Occipital lobe (tissue), 2 donors: ENCODE results near the gene PACRG. TPM values are rescaled to one million over a fixed set of nuclear protein-coding genes. Genes with fewer than 3 reads are reported as not detected.
"Not testable (repeated sequence)": the region's sequence is repeated elsewhere in the genome, so short reads cannot be mapped to it uniquely, and the experiment has no call there.

Experiments
- DNase-seq: peaks from one replicate; lab custom pipeline; 2025; lab: John Stamatoyannopoulos, UW
- total RNA-seq: library from RNA; depleted of rRNA; stranded (reverse); fragments of >200 nt; gene quantifications from one replicate; pipeline ENCODE4 v1.2.3, GENCODE V29; 2014

PACRG gene
- total RNA-seq = 6.7 TPM

DNA sequence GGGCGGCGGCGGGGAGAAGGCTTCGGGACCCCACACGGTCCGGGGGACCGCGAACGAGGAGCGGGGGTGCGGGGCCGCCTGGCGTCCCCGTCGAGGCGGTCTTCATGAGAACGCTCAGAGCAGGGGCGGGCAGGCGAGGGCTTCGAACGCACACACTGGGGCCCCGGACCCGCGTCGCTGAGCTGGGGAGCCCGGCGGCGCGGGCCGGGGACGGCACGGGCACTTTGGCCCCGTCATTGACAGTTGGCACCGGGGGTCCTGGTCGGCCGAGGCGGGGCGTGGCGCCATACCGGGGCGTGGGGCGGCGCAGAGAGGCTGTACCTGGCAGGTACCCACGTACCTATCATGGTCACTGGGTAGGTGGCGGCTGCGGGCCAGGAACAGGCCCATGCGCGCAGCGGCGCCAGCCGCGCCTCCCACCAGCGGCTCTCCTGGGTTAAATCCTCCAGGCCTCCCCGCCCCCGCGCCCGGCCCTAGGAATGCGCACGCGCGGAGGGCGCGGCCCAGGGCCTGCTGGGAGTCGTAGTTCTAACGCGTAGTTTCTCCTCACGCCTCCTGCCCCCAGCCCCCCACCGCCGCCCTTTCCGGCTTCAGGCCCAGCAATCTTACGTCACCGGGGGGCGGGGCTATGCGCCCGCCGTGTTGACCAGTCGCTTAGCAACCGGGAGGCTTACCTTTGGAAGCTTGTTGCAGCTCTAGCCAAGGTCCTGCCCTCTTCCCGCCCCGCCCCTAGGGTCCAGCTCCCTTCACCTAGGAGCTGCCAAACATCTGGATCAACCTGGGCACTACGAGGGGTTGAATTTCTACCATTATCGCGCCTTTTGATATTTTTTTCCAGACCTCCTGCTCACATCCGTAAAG, at the start of gene PACRG, which contains the start of gene PRKN:
PACRG (plus strand) TSS at position 653 of the 861 bp plus-strand sequence.
PRKN (minus strand) TSS at position 445 of the 861 bp plus-strand sequence.
- peak; percentile 98 for DNase-seq

DNA sequence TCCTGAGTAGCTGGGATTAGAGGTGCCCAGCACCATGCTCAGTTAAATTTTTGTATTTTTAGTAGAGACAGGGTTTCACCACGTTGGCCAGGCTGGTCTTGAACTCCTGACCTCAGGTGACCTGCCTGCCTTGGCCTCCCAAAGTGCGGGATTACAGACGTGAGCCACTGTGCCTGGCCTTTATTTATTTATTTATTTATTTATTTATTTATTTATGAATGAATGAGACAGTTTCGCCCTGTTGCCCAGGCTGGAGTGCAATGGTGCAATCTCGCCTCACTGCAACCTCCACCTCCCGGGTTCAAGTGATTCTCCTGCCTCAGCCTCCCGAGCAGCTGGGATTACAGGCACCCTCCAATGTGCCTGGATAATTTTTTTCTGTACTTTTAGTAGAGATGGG, 48.9 kb upstream of the PACRG start:
- not testable (repeated sequence) for DNase-seq

DNA sequence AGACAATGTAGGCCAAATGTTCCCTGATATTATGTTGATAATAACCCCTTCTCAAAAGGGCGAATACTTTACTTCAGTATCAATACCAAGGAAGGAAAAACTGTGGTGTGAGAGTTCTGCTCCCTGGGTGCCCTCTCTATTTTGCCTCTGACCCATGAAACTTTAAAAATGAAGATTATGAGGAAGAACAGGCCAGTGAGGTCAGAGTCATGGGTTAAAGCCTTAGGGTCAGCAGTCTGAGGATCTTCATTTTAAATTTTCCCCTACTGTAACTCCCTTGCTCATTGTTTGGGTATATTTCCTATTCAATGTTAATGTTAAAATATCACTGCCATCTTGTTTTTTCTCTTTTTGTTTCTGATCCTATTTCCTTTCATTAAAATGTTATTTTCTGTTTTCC, 48.1 kb upstream of the PACRG start:
- DNase-seq = no peak

DNA sequence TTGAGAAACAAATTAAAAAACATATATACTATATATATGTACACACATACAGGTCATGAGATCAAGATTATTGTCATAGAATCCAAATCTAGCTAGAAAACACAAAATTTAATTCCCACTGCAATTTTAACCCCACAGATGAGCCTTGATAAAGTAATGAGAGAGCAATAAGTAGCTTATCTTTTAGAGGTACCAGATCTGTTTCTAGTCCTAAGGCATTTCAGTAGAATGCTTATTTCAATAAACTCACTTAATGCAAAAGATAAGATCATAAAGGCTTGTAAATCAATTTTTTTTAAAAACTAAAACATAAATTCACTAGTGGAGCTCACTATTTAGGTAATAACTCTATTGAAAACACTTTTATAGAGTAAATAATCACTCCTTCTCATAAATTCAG, 47.4 kb upstream of the PACRG start:
- no peak for DNase-seq

DNA sequence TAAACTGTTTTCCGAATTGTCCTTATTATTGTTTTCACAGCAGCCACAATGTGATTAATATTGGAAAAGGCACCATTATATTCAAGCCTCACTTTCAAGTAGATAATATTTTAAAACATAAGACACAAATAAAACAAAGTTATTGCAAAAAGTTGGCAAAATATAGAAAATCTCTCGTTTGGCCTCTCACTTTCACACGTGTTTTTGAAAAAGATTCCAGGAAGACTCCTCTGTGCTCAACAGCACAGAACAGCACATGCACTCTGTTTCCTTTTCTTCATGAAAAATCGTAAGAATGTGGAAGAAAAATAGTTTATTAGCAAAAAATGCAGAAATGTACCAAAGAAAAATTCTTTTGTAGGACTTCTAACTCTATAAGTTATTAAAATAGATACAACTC, 46.9 kb upstream of the PACRG start:
- no peak for DNase-seq

DNA sequence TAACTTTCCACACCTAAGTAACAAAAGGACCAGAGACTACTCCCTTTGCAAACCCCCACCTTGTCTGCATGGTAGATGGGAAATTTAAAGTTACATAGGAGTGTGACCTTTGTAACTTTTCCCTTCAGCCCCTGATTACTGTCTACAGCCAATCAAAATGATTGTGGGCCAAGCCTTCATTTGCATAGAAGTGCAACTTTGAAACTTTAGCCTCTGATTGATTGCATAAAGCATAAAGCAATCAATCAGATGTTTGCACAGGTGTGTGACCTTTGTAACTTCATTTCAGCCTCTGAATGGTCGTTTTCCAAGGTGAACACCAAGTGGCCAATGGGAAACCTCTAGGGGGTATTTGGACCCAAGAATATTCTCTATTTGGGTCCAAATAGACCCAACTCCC, 46.3 kb upstream of the PACRG start:
- DNase-seq = no peak

DNA sequence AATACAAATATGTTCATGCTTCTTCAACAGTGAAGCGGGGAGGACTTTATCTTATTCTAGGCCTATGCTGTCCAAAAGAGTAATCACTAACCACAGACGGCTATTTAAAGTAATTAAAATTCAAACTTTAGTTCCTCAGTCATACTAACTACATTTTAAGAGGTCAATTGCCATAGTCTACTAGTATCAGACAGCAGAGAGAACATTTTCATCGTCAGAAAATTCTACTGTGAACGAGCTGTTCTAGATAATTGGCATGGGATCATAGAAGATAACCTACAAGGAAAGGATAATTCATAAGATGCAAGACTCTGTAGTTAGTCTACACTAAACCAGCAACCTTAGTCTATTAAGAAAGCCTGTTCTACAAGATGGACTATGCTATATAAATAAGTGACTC, 44.6 kb upstream of the PACRG start:
- DNase-seq = no peak

DNA sequence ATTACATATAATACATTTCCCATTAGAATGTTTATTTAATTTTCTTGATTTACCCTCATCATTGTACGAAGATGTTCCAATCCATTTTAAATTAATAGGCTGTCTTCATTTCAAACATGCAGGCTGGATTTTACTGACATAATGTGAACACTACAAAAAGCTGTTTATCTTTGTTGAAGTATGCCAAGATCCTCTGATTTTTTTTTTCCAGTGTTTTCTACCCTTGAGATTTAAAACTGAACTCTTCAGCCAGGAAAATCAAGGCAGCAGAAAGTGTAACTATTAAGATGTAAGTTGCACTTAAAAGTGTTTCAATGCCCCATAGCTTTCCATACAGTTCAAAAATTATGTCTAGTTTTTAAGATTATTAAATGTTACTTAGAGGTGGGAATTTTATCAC, 43.7 kb upstream of the PACRG start:
- no peak for DNase-seq

DNA sequence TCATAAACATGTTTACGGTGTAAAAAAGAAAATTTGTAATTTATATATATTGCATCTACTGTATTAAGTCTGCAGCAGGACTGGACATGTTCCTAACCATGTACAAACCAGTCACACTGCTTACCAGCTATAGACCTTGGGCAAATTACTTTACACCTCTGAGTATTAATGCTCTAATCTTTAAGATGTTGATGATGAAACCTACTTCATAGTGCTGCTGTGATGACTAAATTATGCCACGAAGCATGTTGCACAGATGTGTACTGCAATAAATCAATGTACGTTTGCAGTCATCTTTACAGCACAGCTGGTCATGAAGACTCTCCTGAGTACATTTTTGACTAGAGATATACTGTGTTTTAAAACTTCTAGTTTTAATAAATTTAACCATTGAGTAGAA, 42.8 kb upstream of the PACRG start:
- no peak for DNase-seq

DNA sequence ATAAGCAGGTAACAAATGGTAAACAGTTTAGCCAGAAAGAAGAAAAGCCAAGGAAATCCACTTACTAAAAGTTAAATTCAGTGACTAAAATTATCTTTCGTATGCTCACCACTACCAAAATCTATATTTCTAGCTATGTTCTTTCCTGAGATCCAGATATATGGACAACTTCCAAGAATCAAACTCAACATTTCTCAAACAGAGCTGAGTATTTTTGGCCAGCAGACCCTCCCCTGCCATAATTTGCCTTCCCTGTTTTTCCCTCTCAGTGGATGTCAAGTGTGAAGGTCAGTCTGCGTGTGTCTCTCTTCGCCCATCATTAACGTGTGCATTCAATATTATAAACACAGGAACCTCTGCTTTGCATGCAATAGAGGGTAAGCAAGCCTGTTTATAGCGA, 42.2 kb upstream of the PACRG start:
- DNase-seq = no peak

DNA sequence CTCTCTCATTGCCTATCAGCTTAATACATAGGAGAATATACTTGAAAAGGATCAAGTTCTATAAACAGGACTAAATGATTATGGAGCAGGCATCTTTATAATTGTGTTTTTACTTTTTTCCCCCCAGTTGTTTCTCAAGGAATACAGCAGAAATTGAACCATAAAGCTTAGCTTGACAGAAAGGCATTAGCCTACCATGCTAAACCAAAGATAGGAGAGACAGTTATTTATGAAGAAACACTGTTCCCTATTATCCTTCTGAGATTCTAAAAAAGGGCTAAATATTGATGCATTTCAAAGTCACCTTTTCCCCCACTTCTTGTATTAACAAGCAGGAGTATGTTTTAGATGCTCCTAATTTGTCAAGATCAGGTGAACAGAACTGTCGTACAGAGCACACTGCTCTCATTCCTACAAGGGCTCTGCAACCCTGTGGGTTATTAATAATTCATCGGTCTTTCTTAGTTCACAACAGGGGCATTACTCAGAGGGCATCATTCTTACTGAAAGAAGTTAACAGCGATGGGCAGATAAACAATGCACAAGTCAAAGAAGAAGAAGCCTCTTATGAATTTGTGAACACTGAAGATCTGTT, 38.9 kb upstream of the PACRG start:
- DNase-seq = no peak

DNA sequence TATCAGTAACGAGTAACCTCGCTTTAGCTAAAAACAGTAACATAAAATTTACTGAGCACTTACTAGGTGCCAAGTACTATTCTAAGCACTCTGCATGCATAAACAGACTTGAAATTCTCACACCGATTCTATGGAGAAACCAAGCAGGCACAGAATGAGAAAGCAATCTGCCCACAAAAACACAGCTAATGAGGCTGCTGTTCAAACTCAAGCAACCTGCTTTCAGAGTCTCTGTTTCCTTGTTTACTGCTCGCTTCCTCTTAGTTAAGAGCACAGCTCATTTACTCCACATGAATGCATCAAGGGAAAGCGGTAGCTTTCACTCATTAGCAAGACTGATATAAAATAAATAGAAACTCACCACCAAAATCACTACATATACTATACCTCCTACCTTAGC, 37.6 kb upstream of the PACRG start:
- DNase-seq = no peak

DNA sequence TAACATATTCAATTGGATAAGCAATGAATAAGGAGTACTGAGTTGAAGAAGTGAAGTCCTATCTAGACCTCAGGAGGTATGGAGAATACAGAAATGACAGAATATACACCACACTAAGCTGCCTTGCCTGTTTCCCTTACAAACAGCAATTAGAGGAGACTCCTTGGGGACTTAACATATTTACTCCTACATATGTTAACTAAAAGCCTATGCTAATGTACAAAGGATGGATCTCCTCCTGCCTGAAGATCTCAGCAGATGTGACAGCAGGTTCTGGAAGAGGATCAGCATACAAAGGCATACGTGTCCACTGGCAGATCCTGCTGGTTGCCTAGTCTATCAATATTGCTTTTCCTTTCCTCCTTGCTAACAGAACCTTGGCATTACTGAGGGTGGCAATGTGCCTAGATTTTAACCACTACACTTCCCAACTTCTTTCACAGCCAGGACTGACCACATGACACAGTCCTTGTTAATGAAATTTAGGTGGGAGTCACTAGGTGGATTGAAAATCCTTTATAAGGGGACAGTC, 29.8 kb upstream of the PACRG start:
- no peak for DNase-seq

DNA sequence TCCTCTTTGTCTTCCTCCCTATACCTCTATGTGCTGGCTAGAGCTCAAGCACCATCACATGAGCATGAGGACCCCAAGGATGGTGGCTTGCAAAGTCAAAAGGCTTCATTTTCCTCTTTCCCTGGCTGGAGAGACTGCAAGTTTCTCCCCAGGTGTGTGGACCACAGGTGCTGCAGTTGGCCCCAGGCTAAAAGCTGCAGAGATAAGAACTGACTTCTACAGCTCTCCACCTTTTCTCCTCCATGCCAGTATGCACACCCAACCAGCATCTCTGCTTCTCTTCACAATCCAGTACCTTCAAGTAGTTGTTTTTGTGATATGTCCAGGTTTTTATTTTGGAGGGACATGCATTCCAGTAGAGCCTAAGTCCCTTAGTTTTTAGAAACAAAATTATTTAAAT, 29.3 kb upstream of the PACRG start:
- DNase-seq = no peak

DNA sequence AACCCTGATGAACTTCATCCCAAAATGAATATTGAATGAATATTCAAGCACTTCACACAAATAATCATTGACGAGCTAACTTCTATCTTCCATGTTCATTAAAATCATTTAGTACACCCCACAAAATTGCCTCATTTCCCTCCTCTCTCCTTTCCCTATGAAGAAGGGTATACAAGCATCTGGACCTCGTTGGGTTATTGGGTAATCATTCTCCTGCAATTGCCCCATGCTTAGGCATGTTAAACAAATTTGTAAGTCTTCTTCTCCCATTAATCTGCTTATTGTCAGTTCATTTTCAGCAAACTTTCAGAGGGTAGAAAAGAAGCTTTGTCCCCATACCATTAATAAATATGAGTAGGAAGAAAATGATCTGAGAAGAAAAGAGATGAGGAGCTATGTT, 27.8 kb upstream of the PACRG start:
- no peak for DNase-seq

DNA sequence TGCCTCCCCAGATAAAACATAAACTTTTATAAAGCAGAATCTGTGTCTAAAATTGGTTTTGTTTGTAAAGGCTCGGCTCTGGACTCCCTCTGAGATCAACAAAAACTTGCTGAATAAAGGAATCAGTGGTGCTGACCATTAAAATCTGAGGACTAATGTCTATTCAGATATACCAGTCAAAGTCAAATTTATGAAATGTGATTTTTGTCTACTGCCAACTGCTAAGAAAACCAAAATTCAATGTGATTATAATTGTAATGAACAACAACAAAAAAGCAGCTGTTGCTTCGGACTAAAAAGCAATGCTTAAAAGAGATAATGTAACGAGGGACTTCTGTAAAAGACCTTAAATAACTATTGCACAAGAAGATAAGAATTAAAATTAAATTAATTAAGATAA, 26.8 kb upstream of the PACRG start:
- no peak for DNase-seq

DNA sequence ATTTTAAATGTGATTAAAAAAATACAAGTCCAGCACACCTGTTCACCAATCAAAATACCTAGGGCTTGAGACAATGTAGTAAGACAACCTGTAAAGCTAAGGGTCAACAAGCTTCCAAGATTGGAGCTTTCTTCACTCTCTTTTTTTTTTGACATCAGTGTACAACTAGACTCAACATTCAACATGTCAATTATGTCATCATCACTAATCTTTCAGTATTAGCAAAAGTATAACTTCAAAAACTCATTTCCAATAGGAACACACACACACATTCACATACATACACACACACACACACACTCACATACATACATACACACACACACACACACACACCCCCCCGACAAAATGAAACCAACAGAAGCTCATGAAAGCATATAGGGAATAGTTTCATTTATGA, 26.2 kb upstream of the PACRG start:
- DNase-seq = no peak

DNA sequence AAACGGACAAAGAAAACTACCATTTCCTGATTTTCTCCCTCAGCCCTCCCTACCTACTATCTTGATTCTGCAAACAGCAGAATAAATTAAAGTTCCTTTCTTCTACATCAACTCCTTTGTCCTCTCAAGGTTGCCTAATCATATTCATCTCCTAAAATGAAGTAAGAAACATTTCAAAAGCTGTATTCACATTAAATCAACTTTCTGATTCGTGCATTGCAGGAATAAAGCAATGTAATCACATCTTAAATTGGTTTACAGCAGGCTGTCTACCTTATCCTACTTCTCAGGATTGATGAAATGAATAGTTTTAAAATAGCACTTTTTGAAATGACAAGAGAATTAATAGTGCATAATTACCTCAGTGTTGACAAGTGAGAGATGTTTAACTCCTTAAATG, 25.3 kb upstream of the PACRG start:
- no peak for DNase-seq

DNA sequence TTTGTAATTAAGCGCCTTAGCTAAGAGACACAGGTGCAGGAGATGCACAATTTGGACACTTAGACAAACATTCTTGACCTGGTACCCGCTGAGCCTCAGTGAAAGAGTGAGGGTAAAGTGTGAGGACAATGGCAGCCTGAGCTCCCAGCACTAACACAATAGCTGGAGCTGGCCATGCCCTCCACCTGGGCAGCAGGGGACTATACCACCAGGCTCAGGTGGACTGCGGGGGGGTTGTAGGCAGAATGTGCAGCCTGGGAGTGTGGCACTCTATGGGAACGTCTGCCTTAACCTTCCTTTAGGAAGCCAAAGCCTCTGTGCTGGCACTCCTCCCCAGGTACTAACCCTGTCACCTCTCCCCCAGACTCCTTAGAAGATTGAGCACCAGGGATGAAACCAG, 23.8 kb upstream of the PACRG start:
- DNase-seq = no peak

DNA sequence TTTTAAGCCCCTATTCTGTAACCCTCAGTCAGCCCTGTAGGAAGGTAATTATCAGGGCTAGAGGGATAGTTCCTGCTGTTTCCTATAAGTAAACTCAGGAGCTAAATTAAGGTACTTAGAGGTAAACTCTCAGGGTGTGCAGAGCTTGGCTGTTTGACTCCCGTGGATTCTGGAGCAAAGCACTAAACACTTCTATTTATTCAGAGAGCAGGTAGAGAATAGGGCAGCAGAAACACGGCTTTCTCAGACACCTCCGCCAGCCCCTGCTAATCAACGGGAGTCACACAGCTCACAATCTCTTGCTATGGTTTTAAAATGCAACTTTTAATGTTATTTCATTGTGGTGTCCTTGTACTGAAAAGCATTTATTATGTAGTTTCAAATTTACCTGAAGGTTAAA, 22.0 kb upstream of the PACRG start:
- DNase-seq = no peak

DNA sequence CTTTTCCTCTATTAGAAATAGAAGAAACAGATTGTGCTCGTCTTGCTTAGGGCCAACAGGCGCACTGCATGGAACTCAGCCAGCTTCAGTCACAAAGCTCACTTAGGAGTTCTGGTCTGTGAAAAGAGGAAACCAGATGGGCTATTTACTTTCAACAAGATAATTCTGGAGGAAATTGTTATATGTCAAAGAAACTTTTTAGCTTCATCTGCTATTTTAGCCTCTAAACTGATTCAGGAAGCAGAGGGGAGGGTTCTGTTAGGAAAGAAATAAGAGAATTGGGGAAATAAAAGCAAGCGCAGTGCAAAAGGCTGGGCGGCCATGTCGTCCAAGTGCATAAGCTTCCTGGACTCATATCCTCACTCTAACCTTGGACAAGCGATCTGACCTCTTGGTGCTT, 21.5 kb upstream of the PACRG start:
- DNase-seq = peak; percentile 2

DNA sequence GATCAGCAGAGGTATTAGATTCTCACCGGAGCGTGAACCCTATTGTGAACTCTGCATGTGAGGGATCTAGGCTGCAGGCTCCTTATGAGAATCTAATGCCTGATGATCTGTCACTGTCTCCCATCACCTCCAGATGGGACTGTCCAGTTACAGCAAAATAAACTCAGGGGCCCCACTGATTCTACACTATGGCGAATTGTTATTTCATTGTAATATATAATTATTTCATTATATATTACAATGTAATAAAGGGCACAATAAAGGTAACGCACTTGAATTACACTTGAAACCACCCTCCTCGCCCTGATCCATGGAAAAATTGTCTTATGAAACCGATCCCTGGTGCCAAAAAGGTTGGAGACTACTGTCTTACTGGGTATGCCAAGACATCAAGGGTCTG, 18.8 kb upstream of the PACRG start:
- DNase-seq = no peak

DNA sequence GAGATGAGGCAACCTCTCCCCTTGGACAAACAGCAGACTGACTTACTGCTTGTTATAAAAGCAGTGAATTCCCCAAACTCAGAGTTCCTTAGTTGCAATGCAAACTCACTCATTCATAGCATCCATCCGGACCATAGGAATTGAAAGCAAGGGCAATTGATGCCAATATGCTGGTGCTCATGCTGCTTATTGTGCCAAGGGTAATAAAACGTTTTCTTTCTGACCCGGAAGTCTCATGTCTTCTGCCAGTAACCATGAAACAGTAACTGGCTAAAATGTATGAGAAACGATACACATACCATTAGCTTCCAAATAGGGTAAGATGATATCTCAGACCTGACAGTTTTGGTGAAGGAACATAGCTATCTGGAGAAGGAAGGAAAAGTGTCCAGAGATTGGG, 18.3 kb upstream of the PACRG start:
- DNase-seq = no peak
